HG03460 (cell line): ENCODE results near the gene MZB1.
"Not testable (repeated sequence)": the region's sequence is repeated elsewhere in the genome, so short reads cannot be mapped to it uniquely, and the experiment has no call there.

Experiments
- ATAC-seq: cut with Tn5 transposase; IDR thresholded peaks from one replicate; pipeline ENCODE4 v1.9.1; 2021; ENCODE audit not compliant: unreplicated experiment

The MZB1 gene

DNA sequence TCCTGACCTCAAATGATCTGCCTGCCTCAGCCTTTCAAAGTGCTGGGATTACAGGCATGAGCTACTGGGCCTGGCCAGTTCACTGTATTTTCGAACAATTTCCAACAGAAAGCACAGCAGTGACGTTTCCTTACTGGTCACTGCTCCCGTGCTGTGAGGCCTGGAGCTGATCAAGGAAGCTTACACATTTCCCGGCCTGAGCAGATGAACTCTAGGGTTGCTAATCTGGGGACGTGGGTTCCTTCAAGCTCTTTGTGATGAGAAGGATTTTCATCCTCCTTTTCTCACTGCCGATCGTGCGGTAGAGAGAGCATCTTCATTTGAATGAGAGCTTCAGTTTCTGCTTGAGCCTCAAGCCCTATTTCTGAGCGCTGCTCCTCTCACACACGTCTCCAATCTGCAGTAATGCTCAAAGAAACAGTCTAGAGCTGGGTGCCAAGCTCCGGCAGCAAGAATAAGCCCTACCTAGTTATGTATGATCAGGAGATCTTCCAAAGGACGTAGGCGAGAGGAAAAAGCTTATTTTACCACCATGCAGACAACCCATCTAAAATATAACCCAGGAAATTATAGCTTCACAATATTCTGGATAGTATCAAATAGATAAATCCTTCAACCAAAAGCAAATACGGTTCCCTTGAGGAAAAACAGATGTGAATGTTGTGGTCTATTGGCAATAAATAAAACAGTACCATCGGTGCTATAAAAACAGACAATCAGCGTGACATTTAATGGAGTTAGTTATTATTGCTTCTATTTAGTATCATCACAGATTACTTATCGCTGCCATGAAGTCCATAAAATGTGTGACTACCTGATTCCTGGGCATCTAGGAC is 21.5 kb upstream of the MZB1 start:
- ATAC-seq, result no peak

DNA sequence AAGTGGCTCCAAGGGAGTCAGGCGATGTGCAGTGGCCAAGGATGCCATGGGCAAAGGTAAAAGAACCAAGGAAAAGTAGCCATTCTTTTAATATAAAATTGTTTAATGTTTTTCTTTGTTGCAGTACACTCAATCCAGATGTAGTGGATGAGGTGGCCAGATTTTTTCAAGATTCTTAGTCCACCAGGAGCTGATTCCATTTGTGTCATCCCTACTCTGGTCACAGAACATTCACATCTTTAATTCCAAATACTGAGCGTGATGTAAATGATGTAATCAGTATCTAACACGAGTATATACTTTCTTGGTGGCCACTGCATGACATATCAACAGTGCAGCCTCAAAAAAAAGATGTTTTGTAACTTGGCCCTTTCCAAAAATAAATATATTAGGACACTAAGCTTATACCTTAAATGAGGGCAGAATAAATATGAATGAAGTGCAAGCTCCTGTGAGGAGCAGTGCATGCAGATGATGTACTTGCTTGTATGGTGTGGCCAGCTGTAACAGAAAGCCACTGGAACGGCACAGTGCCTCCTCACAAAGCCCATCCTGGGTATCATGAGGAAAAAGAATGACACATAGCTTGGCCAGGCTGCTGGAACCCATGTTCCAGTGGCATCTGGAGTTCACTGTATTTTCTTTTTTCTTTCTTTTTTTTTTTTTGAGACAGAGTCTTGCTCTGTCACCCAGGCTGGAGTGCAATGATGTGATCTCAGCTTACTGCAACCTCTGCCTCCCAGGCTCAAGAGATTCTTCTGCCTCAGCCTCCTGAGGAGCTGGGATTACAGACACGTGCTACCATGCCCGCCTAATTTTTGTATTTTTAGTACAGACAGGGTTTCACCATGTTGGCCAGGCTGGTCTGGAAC is 20.6 kb upstream of the MZB1 start:
- ATAC-seq, result no peak

DNA sequence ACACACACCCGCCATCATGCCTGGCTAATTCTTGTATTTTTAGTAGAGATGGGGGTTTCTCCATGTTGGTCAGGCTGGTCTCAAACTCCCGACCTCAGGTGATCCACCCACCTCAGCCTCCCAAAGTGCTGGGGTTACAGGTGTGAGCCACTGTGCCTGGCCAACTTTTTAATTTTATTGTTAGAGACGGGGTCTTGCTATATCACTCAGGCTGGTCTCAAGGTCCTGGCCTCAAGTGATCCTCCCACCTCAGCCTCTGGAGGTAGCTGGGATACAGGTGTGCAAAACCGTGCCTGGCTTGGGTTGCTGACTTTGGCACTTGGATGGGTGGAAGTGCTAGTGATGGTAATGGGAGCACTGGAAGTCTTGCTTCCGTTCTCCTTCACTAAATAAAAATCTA is 19.4 kb upstream of the MZB1 start:
- not testable (repeated sequence) for ATAC-seq

DNA sequence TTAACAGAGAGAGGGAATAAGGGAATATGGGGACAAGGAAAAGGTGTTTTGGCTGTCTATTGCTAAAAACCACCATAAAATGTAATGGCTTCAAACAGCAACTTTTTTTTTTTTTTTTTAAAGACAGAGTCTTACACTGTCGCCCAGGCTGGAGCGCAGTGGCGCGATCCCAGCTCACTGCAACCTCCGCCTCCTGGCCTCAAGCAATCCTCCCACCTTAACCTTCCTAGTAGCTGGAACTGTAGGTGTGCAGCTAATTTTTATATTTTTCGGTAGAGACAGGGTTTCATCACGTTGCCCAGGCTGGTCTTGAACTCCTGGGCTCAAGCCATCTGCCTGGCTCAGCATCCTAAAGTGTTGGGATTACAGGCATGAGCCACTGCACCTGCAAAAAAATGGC is 18.5 kb upstream of the MZB1 start:
- no peak for ATAC-seq

DNA sequence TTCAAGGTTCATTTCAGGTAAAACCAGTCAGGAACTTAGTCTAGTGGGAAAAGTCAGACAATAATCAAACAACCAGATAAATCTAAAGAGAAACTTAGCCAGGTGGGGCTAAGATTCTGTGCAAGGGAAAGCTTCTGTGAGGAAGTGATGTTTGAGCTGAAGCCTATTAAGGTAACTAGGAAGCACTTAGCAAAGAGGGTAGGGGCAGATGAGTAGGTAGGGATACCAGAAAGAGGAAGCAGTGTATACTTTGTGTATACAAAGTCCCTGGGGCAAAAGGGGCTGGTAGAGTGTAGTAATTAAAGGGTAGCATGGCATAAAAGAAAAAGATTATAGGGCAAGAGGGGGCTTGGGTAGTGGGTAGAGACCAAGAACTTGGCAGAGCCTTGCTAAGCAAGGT is 17.8 kb upstream of the MZB1 start:
- no peak for ATAC-seq

DNA sequence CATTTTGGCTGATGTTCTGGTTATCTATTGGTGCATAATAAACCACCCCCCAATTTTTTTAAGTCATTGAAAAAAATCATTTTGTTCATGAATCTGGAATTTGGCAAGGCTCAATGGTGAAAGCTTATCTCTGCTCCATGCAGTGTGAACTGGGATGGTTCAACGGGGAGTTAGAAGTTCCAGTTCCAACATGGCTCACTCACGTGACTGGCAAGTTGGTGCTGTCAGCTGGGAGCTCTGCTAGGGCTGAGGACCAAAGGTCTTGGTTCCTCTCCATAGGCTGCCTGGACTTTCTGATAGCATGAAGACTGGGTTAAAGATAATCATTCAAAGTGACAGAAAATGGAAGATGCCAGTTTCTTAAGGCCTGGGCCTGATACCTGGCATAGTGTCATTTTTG is 17.2 kb upstream of the MZB1 start:
- no peak for ATAC-seq

DNA sequence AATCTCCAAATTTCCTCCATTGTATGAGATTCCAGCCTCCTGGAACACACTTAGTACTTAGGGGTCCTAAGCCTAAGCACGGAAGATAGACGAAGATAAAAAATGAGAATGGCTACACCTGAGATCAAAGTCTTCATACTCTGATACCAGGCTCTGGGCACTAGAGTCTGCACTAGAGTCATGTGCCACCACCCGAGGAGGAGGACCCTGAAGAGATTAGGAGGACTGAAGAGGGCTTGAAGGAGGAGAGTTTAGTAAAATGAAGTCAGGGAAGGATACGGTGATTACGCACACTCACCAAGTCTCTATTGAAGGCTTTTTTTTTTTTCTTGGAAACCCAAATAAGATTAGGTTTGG is 14.7 kb upstream of the MZB1 start:
- ATAC-seq, result no peak

DNA sequence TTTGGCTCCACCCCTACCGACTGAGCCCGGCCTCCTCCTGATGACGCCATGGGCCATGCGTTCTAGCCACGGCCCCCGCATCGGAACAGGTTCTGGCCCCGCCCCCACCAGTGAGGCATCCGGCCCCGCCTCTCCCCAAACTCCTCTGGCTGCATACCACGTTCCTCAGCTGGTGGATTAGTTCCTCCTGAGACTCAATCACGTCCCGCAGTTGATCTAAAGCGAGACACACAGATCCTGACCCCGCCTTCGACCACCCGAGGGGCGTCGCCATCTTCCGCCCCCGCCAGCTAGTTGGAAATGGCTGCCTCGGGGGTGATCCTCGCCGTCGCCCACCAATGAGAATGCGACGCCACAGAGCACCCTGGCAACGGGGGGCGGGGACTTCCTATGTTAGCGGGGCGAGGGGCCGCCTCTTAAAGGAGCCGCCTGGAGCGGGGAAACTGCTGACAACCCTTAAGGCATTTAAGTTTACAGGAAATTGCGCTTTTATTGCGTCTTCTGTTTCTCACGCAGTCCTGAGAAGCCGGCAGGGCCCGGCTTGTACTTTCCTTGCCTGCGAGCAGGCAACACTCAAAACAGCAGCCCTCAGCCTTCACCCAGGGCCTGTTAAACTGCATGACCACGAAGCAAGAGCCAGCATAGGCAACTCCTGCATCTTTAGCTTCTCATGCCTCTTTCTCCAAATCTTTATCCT is 14.2 kb upstream of the MZB1 start, which contains the start of gene SPATA24:
TSS of gene SPATA24 (minus strand) at position 303 of the 697 bp plus-strand sequence. CDS start at position 274, 29 bp downstream.
- ATAC-seq, result peak; percentile 80

DNA sequence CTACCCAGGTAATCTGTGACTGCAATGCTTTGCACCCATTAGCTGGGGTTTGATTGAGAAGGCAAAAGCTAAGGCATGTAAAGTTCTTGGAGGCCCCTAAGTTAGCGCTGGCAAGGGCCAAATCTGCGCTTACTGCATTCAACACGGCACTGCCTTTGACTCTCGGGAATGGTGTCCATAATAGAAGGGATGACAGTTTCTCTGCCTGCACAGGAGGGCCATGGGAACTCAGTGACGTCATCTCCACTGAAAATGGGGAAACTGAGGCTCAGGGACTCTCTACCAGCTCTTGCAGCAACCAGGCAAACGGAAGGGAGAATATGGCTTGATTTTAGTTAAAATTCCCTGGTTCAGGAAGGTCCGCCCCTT is 13.7 kb upstream of the MZB1 start:
- no peak for ATAC-seq

DNA sequence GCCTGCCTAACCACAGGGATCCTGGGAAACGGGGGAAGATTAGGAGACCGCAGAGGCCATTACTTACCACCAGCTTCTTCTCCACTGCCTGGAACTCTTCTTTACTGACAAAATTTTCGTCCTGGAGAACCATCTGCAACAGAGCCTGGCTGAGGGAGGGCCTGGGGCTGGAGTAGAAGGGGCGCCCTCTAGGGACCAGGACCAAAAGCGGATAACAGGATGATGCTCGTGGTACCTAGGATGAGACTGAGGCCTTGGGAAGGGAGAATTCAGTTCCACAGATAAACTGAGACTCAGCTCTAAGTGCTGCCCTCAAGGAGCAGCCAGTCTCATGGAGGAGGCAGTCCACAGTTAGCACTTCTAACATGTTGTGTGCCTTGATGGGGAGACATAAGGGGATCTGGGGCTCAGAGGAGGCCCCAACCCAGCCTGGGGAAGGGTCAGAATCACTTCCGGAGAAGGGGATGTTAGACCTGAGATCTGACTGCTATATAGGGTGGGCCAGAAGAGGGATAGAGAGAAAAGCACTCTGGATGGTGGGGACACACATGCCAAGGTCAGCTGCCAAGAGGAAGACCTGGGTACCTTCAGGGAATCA is 12.9 kb upstream of the MZB1 start:
- no peak for ATAC-seq

DNA sequence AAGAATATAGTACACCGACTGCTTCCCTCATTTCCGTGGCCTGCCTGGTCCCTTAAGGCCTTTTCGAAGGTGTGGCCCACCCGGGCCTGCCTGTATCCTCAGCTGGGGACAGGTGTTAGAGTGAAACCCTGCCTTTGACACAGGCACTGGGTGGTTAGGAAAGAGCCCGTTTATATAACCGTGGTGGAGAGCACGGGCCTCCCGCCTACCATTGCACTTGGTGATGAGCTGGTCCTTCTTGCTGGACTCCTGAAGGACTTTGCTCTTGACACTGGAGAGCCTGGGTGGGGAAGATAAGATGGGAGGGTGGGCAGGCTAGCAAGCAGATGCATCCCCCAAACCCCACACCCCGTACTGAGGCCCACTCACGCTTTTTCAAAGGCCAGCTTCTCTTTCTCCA is 11.8 kb upstream of the MZB1 start:
- ATAC-seq, result no peak

DNA sequence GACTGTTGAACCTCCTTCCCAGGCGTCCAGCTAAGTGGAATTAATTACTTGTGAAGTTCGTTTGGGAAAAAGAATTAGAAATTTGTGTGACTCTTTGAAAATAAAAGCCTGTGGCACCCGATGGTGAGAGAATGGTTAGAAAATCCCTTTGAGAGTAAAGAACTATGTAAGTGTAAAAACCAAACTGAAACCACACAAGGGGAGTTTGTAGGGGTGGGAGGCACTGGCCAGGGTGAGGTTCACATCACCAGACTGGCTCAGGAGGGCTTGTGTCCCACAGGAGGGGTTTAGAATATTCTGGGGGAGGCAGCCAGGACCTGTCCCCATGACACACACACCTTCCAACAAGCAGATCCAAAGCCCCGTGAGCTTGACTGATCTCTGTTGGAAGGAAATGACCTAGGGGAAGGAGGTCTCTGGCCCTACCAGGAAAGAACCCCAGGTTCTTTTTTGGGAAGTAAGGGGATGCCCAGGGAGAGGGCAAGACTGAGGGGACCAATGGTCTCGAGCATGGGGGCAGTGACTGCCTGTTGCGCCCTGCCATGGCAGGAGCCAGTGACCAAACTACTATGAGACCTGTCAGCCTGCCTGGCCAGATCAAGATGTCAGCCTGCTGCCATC is 9.9 kb upstream of the MZB1 start:
- no peak for ATAC-seq

DNA sequence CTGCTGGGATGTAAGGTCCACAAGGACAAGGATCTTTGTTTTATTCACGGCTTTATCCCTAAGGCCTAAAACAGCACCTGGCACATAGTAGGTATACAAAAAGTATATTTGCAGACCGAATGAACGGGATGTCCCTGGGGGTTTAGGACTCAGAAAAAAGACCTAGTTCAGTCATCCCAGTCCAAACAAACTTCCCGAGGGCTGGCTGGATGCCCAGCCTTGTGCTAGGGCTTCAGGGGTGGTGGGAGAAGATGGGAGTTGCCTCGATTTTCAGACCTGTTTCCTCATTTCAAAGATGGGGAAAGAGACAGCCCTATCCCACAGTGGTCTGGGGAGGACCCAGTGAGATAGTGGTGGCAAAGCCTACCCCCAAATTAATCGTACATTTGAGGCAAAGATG is 8.2 kb upstream of the MZB1 start:
- no peak for ATAC-seq

DNA sequence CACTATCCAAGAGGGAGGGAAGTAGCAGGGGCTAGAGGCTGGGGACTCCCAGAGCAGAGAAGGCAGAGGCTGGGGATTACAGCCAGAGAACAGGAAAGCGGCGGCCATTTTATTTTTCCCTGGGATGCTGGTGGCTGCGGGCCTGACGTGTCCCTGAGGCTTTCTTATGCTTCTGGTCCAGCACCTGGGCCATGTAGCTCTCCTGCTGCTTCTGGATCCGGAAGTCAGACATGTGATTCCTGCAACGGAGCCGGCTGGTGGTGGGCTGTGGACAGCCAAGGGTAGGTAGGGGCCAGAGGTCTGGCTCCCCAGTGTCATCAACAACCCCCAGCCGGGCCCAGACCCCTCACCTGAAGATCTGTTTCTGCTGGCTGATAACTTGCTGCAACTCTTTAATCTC is 7.0 kb upstream of the MZB1 start:
- ATAC-seq, result no peak

DNA sequence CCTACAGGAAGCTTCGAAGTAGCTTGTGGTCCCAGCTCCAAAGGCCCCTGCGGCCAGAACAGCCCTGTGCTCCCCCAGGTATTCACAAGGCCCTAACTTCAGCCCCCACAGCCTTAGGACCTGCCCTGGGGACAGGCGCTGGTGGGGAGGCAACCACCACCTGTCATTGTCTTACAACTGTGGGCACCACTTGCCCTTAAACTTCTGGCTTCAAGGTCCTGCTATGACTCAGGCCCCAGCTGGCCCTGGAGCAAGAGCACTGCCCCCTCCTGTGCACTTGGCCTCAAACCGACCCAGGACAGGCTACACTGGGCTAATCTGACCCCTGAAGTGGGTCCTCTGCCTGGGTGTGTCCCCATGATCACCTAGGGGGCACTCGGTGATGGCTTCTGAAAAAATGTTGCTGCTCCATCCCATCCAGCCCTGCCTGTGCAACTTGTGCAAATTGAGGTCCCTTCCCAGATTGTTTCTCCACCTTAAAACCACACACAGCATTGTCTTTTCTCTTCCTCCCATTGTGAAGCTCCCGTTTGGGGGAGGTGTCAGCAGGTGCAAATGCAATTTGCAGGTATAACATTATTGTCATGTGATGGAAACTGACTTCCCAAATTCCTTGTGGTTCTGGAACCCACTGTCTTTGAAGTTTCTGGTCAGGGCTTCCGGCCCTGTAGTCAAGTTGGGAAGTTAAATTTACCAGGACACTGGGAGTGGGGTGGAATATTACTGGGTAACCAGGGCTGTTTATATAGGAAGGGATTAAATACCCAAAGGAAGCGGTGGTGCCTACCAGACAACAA is 6.3 kb upstream of the MZB1 start:
- no peak for ATAC-seq

DNA sequence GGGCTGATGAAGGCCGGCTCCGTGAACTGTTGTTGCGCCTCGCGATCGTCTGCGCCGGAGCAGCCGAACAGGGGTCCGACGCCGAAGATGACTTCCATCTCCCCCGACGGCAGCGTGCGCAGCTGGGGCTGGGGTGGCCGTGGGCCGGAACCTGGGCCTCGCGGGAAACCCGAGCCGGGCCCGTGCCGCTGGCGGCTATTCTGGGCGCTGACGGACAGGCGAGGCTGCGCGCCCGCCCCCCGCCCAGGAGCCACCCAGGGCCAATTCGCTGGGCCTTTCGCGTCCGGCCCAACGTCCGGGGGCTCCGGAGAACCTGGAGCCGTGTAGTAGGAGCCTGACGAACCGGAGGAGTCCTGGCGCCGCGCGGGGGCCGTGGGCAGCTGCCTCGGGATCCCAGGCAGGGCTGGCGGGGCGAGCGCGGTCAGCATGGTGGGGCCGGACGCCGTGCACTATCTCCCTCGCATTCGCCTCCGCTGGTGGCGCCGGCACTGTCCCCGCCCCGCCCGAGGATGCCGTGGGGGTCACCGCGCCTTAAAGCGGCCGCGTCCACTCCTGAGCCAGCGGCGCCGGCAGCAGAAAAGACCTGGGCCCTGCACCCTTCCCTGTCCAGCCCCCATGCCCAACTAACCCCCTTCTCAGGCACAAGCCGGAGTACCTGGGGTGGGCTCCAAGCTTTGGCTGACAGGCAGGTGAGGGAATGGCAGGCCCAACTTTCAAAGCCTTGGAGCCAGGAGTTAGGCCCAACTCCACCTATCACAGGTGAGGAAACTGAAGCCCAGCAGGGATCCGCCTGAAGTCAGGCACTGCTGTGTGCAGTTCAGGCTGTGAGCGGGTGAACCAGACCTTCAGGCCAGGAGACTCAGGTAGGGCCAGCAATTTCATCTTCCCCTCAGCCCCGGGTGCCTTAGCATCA is 5.2 kb upstream of the MZB1 start, which contains the start of gene PROB1:
TSS of gene PROB1 (minus strand) at position 451 of the 913 bp plus-strand sequence. CDS start at position 428, 23 bp downstream.
- no peak for ATAC-seq

DNA sequence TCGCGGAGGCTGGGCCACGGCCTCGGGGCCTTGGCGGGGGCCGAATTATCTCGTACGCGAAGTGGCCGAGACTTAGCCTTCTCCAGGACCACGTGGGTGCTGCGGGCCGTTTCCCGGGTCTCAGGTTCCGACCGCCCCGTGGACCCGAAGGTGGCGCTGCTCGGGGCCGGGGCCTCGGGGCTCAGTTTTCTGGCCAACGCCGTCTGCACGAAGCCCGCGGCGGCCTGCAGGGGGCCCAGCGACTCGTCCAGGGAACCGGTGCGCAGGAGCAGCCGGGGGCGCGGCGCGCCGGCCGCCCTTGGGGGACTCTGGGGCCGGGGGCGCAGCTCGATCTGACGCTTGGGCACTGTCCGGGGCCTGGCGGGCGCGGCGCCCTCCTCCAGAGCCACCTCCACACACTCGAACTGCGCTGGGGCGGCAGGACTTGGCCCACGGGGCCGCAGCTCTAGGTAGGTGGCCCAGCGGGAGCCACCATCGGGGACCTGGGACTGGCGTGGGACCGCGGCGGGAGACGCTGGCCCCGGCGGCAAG is 4.5 kb upstream of the MZB1 start:
- no peak for ATAC-seq

DNA sequence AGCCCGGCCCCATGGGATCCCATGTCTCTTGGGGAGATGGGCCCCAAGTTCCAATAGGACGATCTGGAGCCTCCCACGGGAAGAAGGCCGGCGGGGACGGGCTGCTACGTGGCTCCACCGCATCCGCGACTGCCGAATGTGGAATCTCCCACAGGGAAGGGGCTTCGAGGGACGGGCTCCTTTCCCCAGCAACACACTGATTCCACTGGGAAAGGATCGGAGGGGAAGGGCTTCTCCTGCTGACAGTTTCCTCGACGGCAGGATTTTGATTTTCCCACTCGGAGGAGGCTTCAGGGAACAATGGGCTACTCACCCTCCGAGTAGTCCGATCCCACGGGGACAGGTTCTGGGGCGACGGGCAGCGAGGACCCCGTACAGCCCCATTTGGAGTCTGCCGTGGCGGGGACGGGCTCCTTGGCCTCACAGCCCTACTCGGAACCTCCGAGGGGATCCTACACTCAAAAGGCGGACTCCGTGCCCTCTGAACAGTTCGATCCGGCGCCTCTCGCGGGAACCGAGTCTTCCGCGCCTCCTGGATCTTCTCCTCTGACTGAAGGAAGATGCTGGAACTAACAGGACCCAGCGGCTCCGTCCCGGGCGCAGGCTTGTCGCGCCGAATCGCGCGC is 3.9 kb upstream of the MZB1 start:
- ATAC-seq, result no peak
